Hepatic stellate cell (primary cell): Measurements from ENCODE around the gene ASPM.
"Not testable (repeated sequence)": the region's sequence is repeated elsewhere in the genome, so short reads cannot be mapped to it uniquely, and the experiment has no call there.

Source experiments
- DNase-seq: peaks from one replicate; pipeline ENCODE4 v3.0.0; 2011; ENCODE audit warnings: low spot score

The ASPM gene

GRCh38 chr1:197083474-197083873, 63.0 kb downstream of the ASPM start:
- no peak for DNase-seq

GRCh38 chr1:197081117-197081753, 65.2 kb downstream of the ASPM start:
- DNase-seq: no peak

- no peak for DNase-seq
These were observed 66.1 kb downstream of the ASPM start for GRCh38 chr1:197080323-197080722.

GRCh38 chr1:197076585-197076984, 69.9 kb downstream of the ASPM start:
- DNase-seq: no peak

- DNase-seq: no peak
These were observed 72.5 kb downstream of the ASPM start for GRCh38 chr1:197073978-197074377.

- DNase-seq: no peak
These were observed 79.0 kb downstream of the ASPM start for GRCh38 chr1:197067457-197067818.

- DNase-seq: no peak
These were observed 79.6 kb downstream of the ASPM start, which contains the start of gene F13B for GRCh38 chr1:197066719-197067456. F13B (minus strand) TSS chr1:197067260; CDS start chr1:197067223, 37 bp downstream.

GRCh38 chr1:197066277-197066676, 80.2 kb downstream of the ASPM start:
- DNase-seq: no peak

GRCh38 chr1:197065559-197065958, 80.9 kb downstream of the ASPM start:
- DNase-seq: peak; percentile 17

GRCh38 chr1:197063212-197063611, 83.3 kb downstream of the ASPM start:
- no peak for DNase-seq

GRCh38 chr1:197062692-197063091, 83.8 kb downstream of the ASPM start:
- DNase-seq: no peak

- DNase-seq: no peak
These were observed 97.4 kb downstream of the ASPM start for GRCh38 chr1:197049100-197049499.

- no peak for DNase-seq
These were observed 103.7 kb downstream of the ASPM start for GRCh38 chr1:197042676-197043341.

- no peak for DNase-seq
These were observed 104.7 kb downstream of the ASPM start for GRCh38 chr1:197041486-197042353.

- DNase-seq: no peak
These were observed 109.6 kb downstream of the ASPM start for GRCh38 chr1:197036861-197037260.

GRCh38 chr1:197034631-197035339, 111.7 kb downstream of the ASPM start:
- DNase-seq: not testable (repeated sequence)
